Astrocyte (in vitro differentiated cells and primary cell): ENCODE results near the gene ROM1.

Experiments used
- EZH2 ChIP-seq: IDR thresholded peaks from 2 replicates; pipeline ENCODE4 v1.6.1; 2012; ENCODE audit warnings: mild to moderate bottlenecking, low read length, inconsistent platforms; ENCODE audit not compliant: insufficient read depth
- TF ChIP-seq, protein P1 (sequence below): IDR thresholded peaks from 2 replicates; pipeline ENCODE4 v1.5.1; 2011; ENCODE audit warnings: low read depth, mild to moderate bottlenecking, inconsistent platforms, low read length, moderate library complexity; ENCODE audit not compliant: insufficient read depth

DNA sequence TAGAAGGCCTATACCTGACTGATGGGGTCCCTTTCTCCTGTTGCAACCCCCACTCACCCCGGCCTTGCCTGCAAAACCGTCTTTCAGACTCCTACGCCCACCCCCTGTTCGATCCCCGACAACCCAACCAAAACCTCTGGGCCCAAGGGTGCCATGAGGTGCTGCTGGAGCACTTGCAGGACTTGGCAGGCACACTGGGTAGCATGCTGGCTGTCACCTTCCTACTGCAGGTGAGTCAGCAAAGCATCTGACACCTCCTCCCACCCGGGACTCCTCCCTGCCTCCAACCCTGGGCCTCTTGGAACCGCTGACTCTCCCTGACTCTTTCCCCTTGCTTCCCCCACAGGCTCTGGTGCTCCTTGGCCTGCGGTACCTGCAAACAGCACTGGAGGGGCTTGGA lies 1.2 kb downstream of the ROM1 start:
- TF ChIP-seq, protein P1, sequence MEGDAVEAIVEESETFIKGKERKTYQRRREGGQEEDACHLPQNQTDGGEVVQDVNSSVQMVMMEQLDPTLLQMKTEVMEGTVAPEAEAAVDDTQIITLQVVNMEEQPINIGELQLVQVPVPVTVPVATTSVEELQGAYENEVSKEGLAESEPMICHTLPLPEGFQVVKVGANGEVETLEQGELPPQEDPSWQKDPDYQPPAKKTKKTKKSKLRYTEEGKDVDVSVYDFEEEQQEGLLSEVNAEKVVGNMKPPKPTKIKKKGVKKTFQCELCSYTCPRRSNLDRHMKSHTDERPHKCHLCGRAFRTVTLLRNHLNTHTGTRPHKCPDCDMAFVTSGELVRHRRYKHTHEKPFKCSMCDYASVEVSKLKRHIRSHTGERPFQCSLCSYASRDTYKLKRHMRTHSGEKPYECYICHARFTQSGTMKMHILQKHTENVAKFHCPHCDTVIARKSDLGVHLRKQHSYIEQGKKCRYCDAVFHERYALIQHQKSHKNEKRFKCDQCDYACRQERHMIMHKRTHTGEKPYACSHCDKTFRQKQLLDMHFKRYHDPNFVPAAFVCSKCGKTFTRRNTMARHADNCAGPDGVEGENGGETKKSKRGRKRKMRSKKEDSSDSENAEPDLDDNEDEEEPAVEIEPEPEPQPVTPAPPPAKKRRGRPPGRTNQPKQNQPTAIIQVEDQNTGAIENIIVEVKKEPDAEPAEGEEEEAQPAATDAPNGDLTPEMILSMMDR = no peak
- no peak for TF ChIP-seq EZH2
